GM23338 (cell line): ENCODE measurements around the gene PPM1H. TPM values are rescaled to one million over a fixed set of nuclear protein-coding genes. Genes with fewer than 3 reads are reported as not detected.

Experiments used
- ATAC-seq: fragments of 200-7000 bp; cut with Tn5 transposase; 3 replicates; pipeline ENCODE4 v1.9.1; 2020
- DNase-seq: peaks from one replicate; pipeline ENCODE4 v3.0.0-alpha.2; 2015; ENCODE audit warnings: low spot score
- H2AFZ ChIP-seq: fragments of 200-600 bp; sonication (generic); 2 replicates; pipeline ENCODE4 v1.8.0; 2016; ENCODE audit warnings: antibody characterized with exemption, mild to moderate bottlenecking, moderate library complexity
- H3F3A ChIP-seq: fragments of 200-600 bp; sonication (generic); replicated peaks from 2 replicates; pipeline ENCODE4 v1.8.0; 2017; ENCODE audit warnings: antibody characterized with exemption, mixed run types, low read depth
- H3K27ac ChIP-seq: fragments of 200-600 bp; sonication (generic); 2 replicates; pipeline ENCODE4 v1.6.1; 2016; ENCODE audit warnings: low read depth
- H3K27me3 ChIP-seq: fragments of 200-600 bp; sonication (generic); 2 replicates; pipeline ENCODE4 v1.8.0; 2016; ENCODE audit warnings: mild to moderate bottlenecking, mixed run types, moderate library complexity; ENCODE audit not compliant: insufficient read depth
- H3K36me3 ChIP-seq: fragments of 200-600 bp; sonication (generic); 2 replicates; pipeline ENCODE4 v1.8.0; 2016; ENCODE audit warnings: mild to moderate bottlenecking; ENCODE audit not compliant: insufficient read depth
- H3K4me1 ChIP-seq: fragments of 200-600 bp; sonication (generic); 2 replicates; pipeline ENCODE4 v1.8.0; 2016; ENCODE audit warnings: mild to moderate bottlenecking, moderate library complexity; ENCODE audit not compliant: insufficient read depth
- H3K4me2 ChIP-seq: fragments of 200-600 bp; sonication (generic); 2 replicates; pipeline ENCODE4 v1.7.1; 2017; ENCODE audit warnings: mixed run types
- H3K4me3 ChIP-seq: fragments of 200-600 bp; sonication (generic); 2 replicates; pipeline ENCODE4 v1.6.1; 2016; ENCODE audit warnings: mixed run types
- H3K79me2 ChIP-seq: fragments of 200-600 bp; sonication (generic); replicated peaks from 2 replicates; pipeline ENCODE4 v1.8.0; 2017; ENCODE audit warnings: mild to moderate bottlenecking; ENCODE audit not compliant: insufficient read depth
- H3K9me2 ChIP-seq: fragments of 200-600 bp; sonication (generic); 2 replicates; pipeline ENCODE4 v1.8.0; 2017; ENCODE audit not compliant: insufficient read depth
- H4K20me1 ChIP-seq: fragments of 200-600 bp; sonication (generic); replicated peaks from 2 replicates; pipeline ENCODE4 v1.8.0; 2017; ENCODE audit warnings: mild to moderate bottlenecking; ENCODE audit not compliant: insufficient read depth
- H3K27ac Mint-ChIP-seq: 2 replicates; pipeline ENCODE4 v1.8.0; 2020; ENCODE audit warnings: inconsistent platforms, mild to moderate bottlenecking, moderate library complexity, mixed read lengths
- H3K27me3 Mint-ChIP-seq: 3 replicates; pipeline ENCODE4 v1.8.0; 2022; ENCODE audit warnings: low read depth, mild to moderate bottlenecking, moderate library complexity, mixed read lengths, inconsistent platforms; ENCODE audit not compliant: insufficient read depth, poor library complexity
- H3K36me3 Mint-ChIP-seq: 3 replicates; pipeline ENCODE4 v1.8.0; 2021; ENCODE audit warnings: low read depth, mild to moderate bottlenecking, inconsistent platforms, moderate library complexity, mixed read lengths
- H3K4me1 Mint-ChIP-seq: 3 replicates; pipeline ENCODE4 v1.8.0; 2020; ENCODE audit warnings: mild to moderate bottlenecking, inconsistent platforms, mixed read lengths
- H3K4me3 Mint-ChIP-seq: 3 replicates; pipeline ENCODE4 v1.8.0; 2021; ENCODE audit warnings: moderate library complexity, mild to moderate bottlenecking, inconsistent platforms, mixed read lengths
- H3K9me3 Mint-ChIP-seq: 3 replicates; pipeline ENCODE4 v1.8.0; 2020; ENCODE audit warnings: moderate library complexity, mild to moderate bottlenecking, inconsistent platforms, mixed read lengths
- CREB1 ChIP-seq: fragments of 250-450 bp; sonication (Bioruptor Pico); IDR thresholded peaks from 2 replicates; pipeline ENCODE4 v1.5.0; 2020; ENCODE audit warnings: low read depth, mild to moderate bottlenecking, moderate library complexity
- CTCF ChIP-seq, 2 experiments: fragments of 200-600 bp in 1 of 2; sonication (generic) in 1 of 2; conservative IDR thresholded peaks; 2 replicates each; pipeline versions ENCODE4 v1.5.1 to v1.6.1; 2016 to 2017; ENCODE audit warnings: antibody characterized with exemption in 2 of 2, low read depth in 2 of 2, mild to moderate bottlenecking in 2 of 2, moderate library complexity in 1 of 2
- EZH2 ChIP-seq: fragments of 200-600 bp; sonication (generic); IDR thresholded peaks from one replicate; pipeline ENCODE4 v1.8.0; 2017; ENCODE audit warnings: antibody characterized with exemption, mild to moderate bottlenecking, low read depth; ENCODE audit not compliant: unreplicated experiment
- EZH2phosphoT487 ChIP-seq: fragments of 200-600 bp; sonication (generic); IDR thresholded peaks from one replicate; pipeline ENCODE4 v1.8.1; 2018; ENCODE audit warnings: antibody characterized with exemption; ENCODE audit not compliant: unreplicated experiment
- JUNB ChIP-seq: IDR thresholded peaks from one replicate; pipeline ENCODE4 v1.6.1; 2016; ENCODE audit warnings: antibody characterized with exemption; ENCODE audit not compliant: unreplicated experiment
- NANOG ChIP-seq: IDR thresholded peaks from 2 replicates; pipeline ENCODE4 v1.6.1; 2016; ENCODE audit warnings: antibody characterized with exemption, borderline replicate concordance
- POLR2AphosphoS5 ChIP-seq: IDR thresholded peaks from 2 replicates; pipeline ENCODE4 v1.6.1; 2016; ENCODE audit warnings: antibody characterized with exemption, low read depth
- REST ChIP-seq: IDR thresholded peaks from one replicate; pipeline ENCODE4 v1.6.1; 2018; ENCODE audit warnings: antibody characterized with exemption; ENCODE audit not compliant: unreplicated experiment
- STAT1 ChIP-seq: IDR thresholded peaks from one replicate; pipeline ENCODE4 v1.6.1; 2016; ENCODE audit warnings: antibody characterized with exemption; ENCODE audit not compliant: unreplicated experiment
- ZNF114 ChIP-seq: fragments of 250-450 bp; sonication (Bioruptor Pico); IDR thresholded peaks from 2 replicates; pipeline ENCODE4 v1.5.0; 2020; ENCODE audit warnings: mild to moderate bottlenecking, moderate library complexity
- ZNF331 ChIP-seq: fragments of 250-450 bp; sonication (Bioruptor Pico); IDR thresholded peaks from 2 replicates; pipeline ENCODE4 v1.5.0; 2020; ENCODE audit warnings: low read depth, mild to moderate bottlenecking, moderate library complexity
- polyA plus RNA-seq: library from polyadenylated mRNA; unstranded; fragments of >200 nt; fragmentation: Nextera tagmentation; extraction: Ambion mirVana; gene quantifications from 2 replicates; pipeline ENCODE4 v1.2.1, GENCODE V29; 2016
- total RNA-seq: library from RNA; depleted of rRNA; stranded (reverse); fragments of >200 nt; shearing (Covaris generic); gene quantifications from 2 replicates; pipeline ENCODE4 v1.2.3, GENCODE V29; 2014
- TF ChIP-seq, protein P1 (sequence below): IDR thresholded peaks from 2 replicates; pipeline ENCODE4 v1.6.1; 2016; ENCODE audit warnings: antibody characterized with exemption
- TF ChIP-seq, protein P2 (sequence below): fragments of 250-450 bp; sonication (Bioruptor Pico); IDR thresholded peaks from 2 replicates; pipeline ENCODE4 v1.5.0; 2020; ENCODE audit warnings: mild to moderate bottlenecking, moderate library complexity

PPM1H gene
- total and polyA plus RNA-seq, 2 experiments from 2014 or later = 11.4 to 41.2 TPM

DNA sequence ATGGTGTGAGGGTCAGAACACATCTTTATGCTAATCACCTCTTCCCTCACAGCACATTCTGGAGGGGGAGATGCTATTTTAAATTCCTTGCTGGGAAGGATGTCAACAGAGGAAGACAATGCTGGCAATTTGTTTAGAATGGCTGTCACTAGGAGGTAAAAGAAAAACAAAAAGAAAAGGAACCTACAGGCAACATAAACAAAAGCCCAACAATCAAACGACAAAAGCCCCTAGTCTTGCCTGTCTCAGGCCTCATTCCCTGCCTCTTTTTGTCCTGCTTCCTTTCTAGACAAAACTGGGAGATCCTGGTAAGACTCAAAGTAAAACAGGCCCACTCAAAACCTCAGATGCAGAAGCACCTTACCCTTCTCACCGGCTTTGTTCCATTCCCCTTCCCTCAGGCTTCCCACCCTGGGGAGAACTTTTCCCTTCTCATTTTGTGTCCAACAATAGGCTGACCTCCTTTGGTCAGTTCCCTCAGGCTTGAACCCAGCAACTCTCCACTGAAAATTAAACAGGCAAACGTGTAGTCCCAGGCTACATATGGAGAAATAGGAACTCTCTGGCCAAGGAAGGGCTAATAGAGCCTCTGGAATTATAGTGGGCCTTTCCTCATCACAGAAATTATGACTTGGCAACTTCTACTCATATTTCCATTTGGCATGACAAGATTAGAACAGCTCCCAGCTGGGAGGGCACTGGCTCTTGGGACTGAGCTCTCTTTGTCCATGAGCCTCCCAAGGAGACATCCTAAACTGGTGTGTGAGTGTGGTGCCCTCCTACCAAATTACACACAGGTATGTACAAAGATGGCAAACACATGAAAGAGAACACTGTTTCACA is 275.3 kb downstream of the PPM1H start:
- H3K4me1 Mint-ChIP-seq = peaks cover 75% of the 10 kb centered on the region
- Histone ChIP-seq H3F3A (peaks cover 12% of the 10 kb centered on the region), H2AFZ (no peak overlapping the region), H3K27ac (peak overlapping the region; percentile 98), H3K79me2 (no peaks in the 10 kb centered on the region), H3K9me2 (no peaks in the 10 kb centered on the region), H4K20me1 (no peaks in the 10 kb centered on the region), H3K4me1 (peaks cover 55% of the 10 kb centered on the region), H3K4me2 (peak overlapping the region; percentile 45), H3K4me3 (peak overlapping the region; percentile 6; the same call in 1 of the 2 replicates), H3K27me3 (peaks cover 9% of the 10 kb centered on the region; the same call in 1 of the 2 replicates), H3K36me3 (no peaks in the 10 kb centered on the region)
- peaks cover 34% of the 10 kb centered on the region for H3K27me3 Mint-ChIP-seq
- H3K4me3 Mint-ChIP-seq = peak overlapping the region; percentile 43
- 0 out of 2 replicates have a peak, but pooled peaks have one; percentile 15 for TF ChIP-seq CREB1 (CRISPR knock-in tag)
- no peak for TF ChIP-seq CTCF (conservative IDR thresholded peaks at IDR 0.05; ENCODE audit: low read depth in 2 of 2)
- TF ChIP-seq JUNB = no peak
- no peak for TF ChIP-seq EZH2phosphoT487
- peak; percentile 99 for TF ChIP-seq NANOG
- no peak for TF ChIP-seq STAT1
- TF ChIP-seq ZNF331 = no peak
- no peak for TF ChIP-seq REST
- peak; percentile 53 for TF ChIP-seq POLR2AphosphoS5
- TF ChIP-seq, protein P1, sequence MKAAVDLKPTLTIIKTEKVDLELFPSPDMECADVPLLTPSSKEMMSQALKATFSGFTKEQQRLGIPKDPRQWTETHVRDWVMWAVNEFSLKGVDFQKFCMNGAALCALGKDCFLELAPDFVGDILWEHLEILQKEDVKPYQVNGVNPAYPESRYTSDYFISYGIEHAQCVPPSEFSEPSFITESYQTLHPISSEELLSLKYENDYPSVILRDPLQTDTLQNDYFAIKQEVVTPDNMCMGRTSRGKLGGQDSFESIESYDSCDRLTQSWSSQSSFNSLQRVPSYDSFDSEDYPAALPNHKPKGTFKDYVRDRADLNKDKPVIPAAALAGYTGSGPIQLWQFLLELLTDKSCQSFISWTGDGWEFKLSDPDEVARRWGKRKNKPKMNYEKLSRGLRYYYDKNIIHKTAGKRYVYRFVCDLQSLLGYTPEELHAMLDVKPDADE = peak; percentile 38; the same call in 1 of the 2 replicates
- no peak for TF ChIP-seq ZNF114 (CRISPR knock-in tag)
- TF ChIP-seq, protein P2, sequence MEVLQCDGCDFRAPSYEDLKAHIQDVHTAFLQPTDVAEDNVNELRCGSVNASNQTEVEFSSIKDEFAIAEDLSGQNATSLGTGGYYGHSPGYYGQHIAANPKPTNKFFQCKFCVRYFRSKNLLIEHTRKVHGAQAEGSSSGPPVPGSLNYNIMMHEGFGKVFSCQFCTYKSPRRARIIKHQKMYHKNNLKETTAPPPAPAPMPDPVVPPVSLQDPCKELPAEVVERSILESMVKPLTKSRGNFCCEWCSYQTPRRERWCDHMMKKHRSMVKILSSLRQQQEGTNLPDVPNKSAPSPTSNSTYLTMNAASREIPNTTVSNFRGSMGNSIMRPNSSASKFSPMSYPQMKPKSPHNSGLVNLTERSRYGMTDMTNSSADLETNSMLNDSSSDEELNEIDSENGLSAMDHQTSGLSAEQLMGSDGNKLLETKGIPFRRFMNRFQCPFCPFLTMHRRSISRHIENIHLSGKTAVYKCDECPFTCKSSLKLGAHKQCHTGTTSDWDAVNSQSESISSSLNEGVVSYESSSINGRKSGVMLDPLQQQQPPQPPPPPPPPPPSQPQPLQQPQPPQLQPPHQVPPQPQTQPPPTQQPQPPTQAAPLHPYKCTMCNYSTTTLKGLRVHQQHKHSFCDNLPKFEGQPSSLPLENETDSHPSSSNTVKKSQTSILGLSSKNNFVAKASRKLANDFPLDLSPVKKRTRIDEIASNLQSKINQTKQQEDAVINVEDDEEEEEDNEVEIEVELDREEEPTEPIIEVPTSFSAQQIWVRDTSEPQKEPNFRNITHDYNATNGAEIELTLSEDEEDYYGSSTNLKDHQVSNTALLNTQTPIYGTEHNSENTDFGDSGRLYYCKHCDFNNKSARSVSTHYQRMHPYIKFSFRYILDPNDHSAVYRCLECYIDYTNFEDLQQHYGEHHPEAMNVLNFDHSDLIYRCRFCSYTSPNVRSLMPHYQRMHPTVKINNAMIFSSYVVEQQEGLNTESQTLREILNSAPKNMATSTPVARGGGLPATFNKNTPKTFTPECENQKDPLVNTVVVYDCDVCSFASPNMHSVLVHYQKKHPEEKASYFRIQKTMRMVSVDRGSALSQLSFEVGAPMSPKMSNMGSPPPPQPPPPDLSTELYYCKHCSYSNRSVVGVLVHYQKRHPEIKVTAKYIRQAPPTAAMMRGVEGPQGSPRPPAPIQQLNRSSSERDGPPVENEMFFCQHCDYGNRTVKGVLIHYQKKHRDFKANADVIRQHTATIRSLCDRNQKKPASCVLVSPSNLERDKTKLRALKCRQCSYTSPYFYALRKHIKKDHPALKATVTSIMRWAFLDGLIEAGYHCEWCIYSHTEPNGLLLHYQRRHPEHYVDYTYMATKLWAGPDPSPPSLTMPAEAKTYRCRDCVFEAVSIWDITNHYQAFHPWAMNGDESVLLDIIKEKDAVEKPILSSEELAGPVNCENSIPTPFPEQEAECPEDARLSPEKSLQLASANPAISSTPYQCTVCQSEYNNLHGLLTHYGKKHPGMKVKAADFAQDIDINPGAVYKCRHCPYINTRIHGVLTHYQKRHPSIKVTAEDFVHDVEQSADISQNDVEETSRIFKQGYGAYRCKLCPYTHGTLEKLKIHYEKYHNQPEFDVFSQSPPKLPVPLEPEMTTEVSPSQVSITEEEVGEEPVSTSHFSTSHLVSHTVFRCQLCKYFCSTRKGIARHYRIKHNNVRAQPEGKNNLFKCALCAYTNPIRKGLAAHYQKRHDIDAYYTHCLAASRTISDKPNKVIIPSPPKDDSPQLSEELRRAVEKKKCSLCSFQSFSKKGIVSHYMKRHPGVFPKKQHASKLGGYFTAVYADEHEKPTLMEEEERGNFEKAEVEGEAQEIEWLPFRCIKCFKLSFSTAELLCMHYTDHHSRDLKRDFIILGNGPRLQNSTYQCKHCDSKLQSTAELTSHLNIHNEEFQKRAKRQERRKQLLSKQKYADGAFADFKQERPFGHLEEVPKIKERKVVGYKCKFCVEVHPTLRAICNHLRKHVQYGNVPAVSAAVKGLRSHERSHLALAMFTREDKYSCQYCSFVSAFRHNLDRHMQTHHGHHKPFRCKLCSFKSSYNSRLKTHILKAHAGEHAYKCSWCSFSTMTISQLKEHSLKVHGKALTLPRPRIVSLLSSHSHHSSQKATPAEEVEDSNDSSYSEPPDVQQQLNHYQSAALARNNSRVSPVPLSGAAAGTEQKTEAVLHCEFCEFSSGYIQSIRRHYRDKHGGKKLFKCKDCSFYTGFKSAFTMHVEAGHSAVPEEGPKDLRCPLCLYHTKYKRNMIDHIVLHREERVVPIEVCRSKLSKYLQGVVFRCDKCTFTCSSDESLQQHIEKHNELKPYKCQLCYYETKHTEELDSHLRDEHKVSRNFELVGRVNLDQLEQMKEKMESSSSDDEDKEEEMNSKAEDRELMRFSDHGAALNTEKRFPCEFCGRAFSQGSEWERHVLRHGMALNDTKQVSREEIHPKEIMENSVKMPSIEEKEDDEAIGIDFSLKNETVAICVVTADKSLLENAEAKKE (CRISPR knock-in tag) = peak; percentile 52; the same call in 1 of the 2 replicates
- no peak for TF ChIP-seq EZH2
- H3K36me3 Mint-ChIP-seq = peaks cover 38% of the 10 kb centered on the region
- DNase-seq (peak; percentile 96), ATAC-seq (peak; percentile 78)
- peak overlapping the region; percentile 96 for H3K27ac Mint-ChIP-seq
- peaks cover 8% of the 10 kb centered on the region; the same call in 2 of the 3 replicates for H3K9me3 Mint-ChIP-seq
